Suprapubic skin (tissue), 4 donors: Measurements from ENCODE around the gene UBA7. TPM values are rescaled to one million over a fixed set of nuclear protein-coding genes. Genes with fewer than 3 reads are reported as not detected.
A peak's percentile ranks its signal among the peaks of the same experiment; 100 is the strongest.
"Not testable (repeated sequence)": the region's sequence is repeated elsewhere in the genome, so short reads cannot be mapped to it uniquely, and the experiment has no call there.

ENCODE experiments used
- DNase-seq, 2 donors: peaks; one replicate each; pipeline ENCODE4 v3.0.0-alpha.2; 2019; ENCODE audit warnings: low spot score in 2 of 2
- H3K27ac ChIP-seq: fragments of 200-600 bp; sonication (generic); one replicate; pipeline ENCODE4 v1.5.1; 2019
- H3K27me3 ChIP-seq: fragments of 200-600 bp; sonication (generic); one replicate; pipeline ENCODE4 v1.5.1; 2019
- H3K36me3 ChIP-seq: fragments of 200-600 bp; sonication (generic); one replicate; pipeline ENCODE4 v1.5.1; 2019
- H3K4me1 ChIP-seq: fragments of 200-600 bp; sonication (generic); one replicate; pipeline ENCODE4 v1.5.1; 2019
- H3K4me3 ChIP-seq: fragments of 200-600 bp; sonication (generic); one replicate; pipeline ENCODE4 v1.5.1; 2019; ENCODE audit warnings: mild to moderate bottlenecking
- H3K9me3 ChIP-seq: fragments of 200-600 bp; sonication (generic); one replicate; pipeline ENCODE4 v1.5.1; 2019
- CTCF ChIP-seq, 2 donors: fragments of 200-600 bp in 1 of 2; fragments of 450-650 bp in 1 of 2; sonication (generic) in 1 of 2; IDR thresholded peaks; one replicate each; pipeline ENCODE4 v1.5.1; 2016 to 2019; ENCODE audit warnings: antibody characterized with exemption in 2 of 2, mild to moderate bottlenecking in 1 of 2, moderate library complexity in 1 of 2
- EP300 ChIP-seq: sonication (generic); formaldehyde crosslinking; IDR thresholded peaks from one replicate; pipeline ENCODE4 v1.6.1; 2017; ENCODE audit warnings: antibody characterized with exemption
- POLR2A ChIP-seq, 2 donors: fragments of 450-650 bp; IDR thresholded peaks; one replicate each; pipeline ENCODE4 v1.6.1; 2017; ENCODE audit warnings: antibody characterized with exemption in 2 of 2, mild to moderate bottlenecking in 2 of 2, moderate library complexity in 2 of 2
- POLR2AphosphoS5 ChIP-seq, 3 donors: sonication (generic); formaldehyde crosslinking; IDR thresholded peaks; one replicate each; pipeline ENCODE4 v1.6.1; 2017; ENCODE audit warnings: antibody characterized with exemption in 3 of 3
- WGBS: methylation state at CpG from one replicate; pipeline ENCODE4 v1.1.5; 2018; 5-methylcytosine and 5-hydroxymethylcytosine counted together
- total RNA-seq, 4 donors: library from RNA; depleted of rRNA; stranded (reverse); fragments of >200 nt; gene quantifications; one replicate each; pipeline ENCODE4 v1.1.0, GENCODE V29; 2016

Gene UBA7
- total RNA-seq, 4 donors from 2014 or later, result 15.3 to 54.4 (median 31.2) TPM

GRCh38 chr3:49780080-49780974 is 33.4 kb downstream of the UBA7 start:
- peaks cover 28% of the 10 kb centered on the region for H3K36me3 ChIP-seq
- H3K4me3 ChIP-seq, result no peak overlapping the region
- WGBS, result 69% methylated on average over 4 of the region's 4 CpGs
- DNase-seq, result peak in 1 of 2 donors; percentile 24
- H3K27ac ChIP-seq, result no peak overlapping the region
- TF ChIP-seq CTCF (IDR thresholded peaks at IDR 0.05), result no peak
- TF ChIP-seq POLR2A (IDR thresholded peaks at IDR 0.05), result no peak
- H3K9me3 ChIP-seq, result no peaks in the 10 kb centered on the region
- no peaks in the 10 kb centered on the region for H3K27me3 ChIP-seq
- H3K4me1 ChIP-seq, result peaks cover 40% of the 10 kb centered on the region

GRCh38 chr3:49779358-49780079 is 34.2 kb downstream of the UBA7 start:
- peak in 1 of 2 donors; percentile 8 for DNase-seq
- H3K4me1 ChIP-seq, result peaks cover 35% of the 10 kb centered on the region
- no peaks in the 10 kb centered on the region for H3K9me3 ChIP-seq
- 94% methylated on average over 5 of the region's 5 CpGs for WGBS
- H3K4me3 ChIP-seq, result no peak overlapping the region
- peaks cover 28% of the 10 kb centered on the region for H3K36me3 ChIP-seq
- no peak for TF ChIP-seq EP300
- no peak for TF ChIP-seq POLR2A (IDR thresholded peaks at IDR 0.05)
- no peak for TF ChIP-seq POLR2AphosphoS5 (IDR thresholded peaks at IDR 0.05)
- TF ChIP-seq CTCF (IDR thresholded peaks at IDR 0.05), result no peak
- H3K27me3 ChIP-seq, result no peaks in the 10 kb centered on the region
- no peak overlapping the region for H3K27ac ChIP-seq

GRCh38 chr3:49776101-49776500 is 37.7 kb downstream of the UBA7 start:
- not testable (repeated sequence) for H3K4me3 ChIP-seq, H3K9me3 ChIP-seq, H3K27me3 ChIP-seq, H3K27ac ChIP-seq
- peak in 1 of 2 donors; percentile 31 for DNase-seq
- H3K36me3 ChIP-seq, result peaks cover 17% of the 10 kb centered on the region
- peaks cover 13% of the 10 kb centered on the region for H3K4me1 ChIP-seq
- WGBS, result 93% methylated on average over 8 of the region's 8 CpGs

GRCh38 chr3:49775538-49775937 is 38.2 kb downstream of the UBA7 start:
- TF ChIP-seq CTCF (IDR thresholded peaks at IDR 0.05) (no peak), POLR2AphosphoS5 (IDR thresholded peaks at IDR 0.05) (no peak), EP300 (no peak), POLR2A (IDR thresholded peaks at IDR 0.05) (no peak)
- Histone ChIP-seq H3K4me1 (peaks cover 7% of the 10 kb centered on the region), H3K27me3 (no peaks in the 10 kb centered on the region), H3K4me3 (no peak overlapping the region), H3K27ac (no peak overlapping the region), H3K36me3 (peaks cover 15% of the 10 kb centered on the region), H3K9me3 (no peaks in the 10 kb centered on the region)
- 69% methylated on average over 3 of the region's 3 CpGs for WGBS
- DNase-seq, result peak in 1 of 2 donors; percentile 21

- H3K4me1 ChIP-seq, result peaks cover 3% of the 10 kb centered on the region
- no peak overlapping the region for H3K4me3 ChIP-seq
- DNase-seq, result peak in 1 of 2 donors; percentile 26
- TF ChIP-seq EP300 (no peak), POLR2AphosphoS5 (IDR thresholded peaks at IDR 0.05) (no peak), CTCF (IDR thresholded peaks at IDR 0.05) (no peak), POLR2A (IDR thresholded peaks at IDR 0.05) (no peak)
- H3K27me3 ChIP-seq, result no peaks in the 10 kb centered on the region
- no peaks in the 10 kb centered on the region for H3K9me3 ChIP-seq
- H3K36me3 ChIP-seq, result peaks cover 17% of the 10 kb centered on the region
- H3K27ac ChIP-seq, result no peak overlapping the region
- WGBS, result 92% methylated on average over 2 of the region's 2 CpGs
Observed at GRCh38 chr3:49772703-49773102, 41.0 kb downstream of the UBA7 start.
